ENCODE results near the gene PIP5KL1.

DNA sequence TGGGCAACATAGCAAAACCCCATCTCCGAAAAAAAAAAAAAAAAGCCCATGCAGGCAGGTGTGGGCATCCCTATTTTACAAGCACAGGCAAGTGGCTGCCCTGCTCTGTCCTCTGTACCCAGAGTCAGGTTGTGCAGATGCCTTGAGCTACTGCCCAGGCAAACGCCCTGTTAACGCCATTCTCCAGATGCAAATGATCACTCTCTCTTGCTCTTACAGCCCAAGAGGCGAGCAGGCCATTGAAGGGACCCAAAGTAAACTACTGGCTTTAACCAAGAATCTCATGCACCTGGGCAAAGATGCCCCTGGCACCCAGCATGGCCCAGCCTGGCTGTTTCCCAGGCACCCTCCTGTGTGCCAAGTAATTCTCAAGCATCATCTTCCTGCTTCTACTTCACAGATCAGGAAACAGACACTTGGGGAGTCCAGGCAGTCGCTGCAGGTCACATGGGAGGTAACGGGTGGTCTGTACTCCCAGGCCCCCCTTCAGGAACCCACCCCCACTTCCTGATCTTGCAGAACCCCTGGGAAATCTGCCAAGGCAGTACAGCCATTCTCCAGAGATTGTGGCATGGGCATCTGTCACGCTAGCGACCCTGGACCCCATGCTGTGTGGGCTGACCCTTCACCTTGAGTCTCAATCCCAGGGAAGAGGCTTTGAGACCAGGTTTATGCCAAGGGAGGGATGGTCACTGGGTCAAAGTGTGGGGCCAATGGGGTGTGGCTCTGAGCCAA, 36.0 kb upstream of the PIP5KL1 start:
- TF ChIP-seq CTCF (IDR thresholded peaks at IDR 0.05; ENCODE audit: low read depth, low read length, poor library complexity, severe bottlenecking) (no peak), EZH2phosphoT487 (IDR thresholded peaks at IDR 0.05; ENCODE audit: borderline replicate concordance, low read length) (no peak)
